SU-DHL-6 (cell line): Measurements from ENCODE around the gene SMOC2.

ENCODE experiments used
- EZH2phosphoT487 ChIP-seq: fragments of 200-600 bp; sonication (generic), shearing (Covaris generic); conservative IDR thresholded peaks from 2 replicates; pipeline ENCODE4 v1.6.1; 2018; ENCODE audit warnings: mild to moderate bottlenecking, antibody characterized with exemption, low read length, moderate library complexity, mixed read lengths
- TF ChIP-seq, protein P1 (sequence below): fragments of 200-600 bp; sonication (generic); IDR thresholded peaks from one replicate; pipeline ENCODE4 v1.5.1; 2017; ENCODE audit warnings: antibody characterized with exemption, mild to moderate bottlenecking, low read length, moderate library complexity; ENCODE audit not compliant: insufficient read depth, poor library complexity, severe bottlenecking

GRCh38 chr6:168563656-168564055, 122.7 kb downstream of the SMOC2 start:
- TF ChIP-seq, protein P1, sequence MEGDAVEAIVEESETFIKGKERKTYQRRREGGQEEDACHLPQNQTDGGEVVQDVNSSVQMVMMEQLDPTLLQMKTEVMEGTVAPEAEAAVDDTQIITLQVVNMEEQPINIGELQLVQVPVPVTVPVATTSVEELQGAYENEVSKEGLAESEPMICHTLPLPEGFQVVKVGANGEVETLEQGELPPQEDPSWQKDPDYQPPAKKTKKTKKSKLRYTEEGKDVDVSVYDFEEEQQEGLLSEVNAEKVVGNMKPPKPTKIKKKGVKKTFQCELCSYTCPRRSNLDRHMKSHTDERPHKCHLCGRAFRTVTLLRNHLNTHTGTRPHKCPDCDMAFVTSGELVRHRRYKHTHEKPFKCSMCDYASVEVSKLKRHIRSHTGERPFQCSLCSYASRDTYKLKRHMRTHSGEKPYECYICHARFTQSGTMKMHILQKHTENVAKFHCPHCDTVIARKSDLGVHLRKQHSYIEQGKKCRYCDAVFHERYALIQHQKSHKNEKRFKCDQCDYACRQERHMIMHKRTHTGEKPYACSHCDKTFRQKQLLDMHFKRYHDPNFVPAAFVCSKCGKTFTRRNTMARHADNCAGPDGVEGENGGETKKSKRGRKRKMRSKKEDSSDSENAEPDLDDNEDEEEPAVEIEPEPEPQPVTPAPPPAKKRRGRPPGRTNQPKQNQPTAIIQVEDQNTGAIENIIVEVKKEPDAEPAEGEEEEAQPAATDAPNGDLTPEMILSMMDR, result no peak
- no peak for TF ChIP-seq EZH2phosphoT487
